Coronary artery (tissue), 2 donors: Measurements from ENCODE around the gene GALNT8.

Experiments used
- DNase-seq: peaks from one replicate; pipeline ENCODE4 v3.0.0-alpha.2; 2017; ENCODE audit warnings: low spot score
- H3K27ac ChIP-seq, 2 donors: fragments of 200-600 bp; sonication (generic); one replicate each; pipeline ENCODE4 v1.5.1; 2016 to 2019
- H3K4me3 ChIP-seq: fragments of 200-600 bp; sonication (generic); 2 replicates; pipeline ENCODE4 v1.5.1; 2016; ENCODE audit warnings: mild to moderate bottlenecking, moderate library complexity
- CTCF ChIP-seq: fragments of 200-600 bp; sonication (generic); IDR thresholded peaks from one replicate; pipeline ENCODE4 v1.5.1; 2019; ENCODE audit warnings: antibody characterized with exemption

The GALNT8 gene

GRCh38 chr12:4814485-4814884 lies 94.3 kb downstream of the GALNT8 start:
- Histone ChIP-seq H3K4me3 (no peak overlapping the region), H3K27ac (no peak overlapping the region)
- DNase-seq: no peak
- no peak for TF ChIP-seq CTCF

GRCh38 chr12:4816744-4817525 lies 96.7 kb downstream of the GALNT8 start:
- H3K4me3 ChIP-seq: no peak overlapping the region
- no peak for DNase-seq
- no peak for TF ChIP-seq CTCF
- no peak overlapping the region for H3K27ac ChIP-seq

GRCh38 chr12:4817880-4818279 lies 97.7 kb downstream of the GALNT8 start:
- DNase-seq: no peak
- no peak for TF ChIP-seq CTCF
- Histone ChIP-seq H3K4me3 (no peak overlapping the region), H3K27ac (no peak overlapping the region)

GRCh38 chr12:4819654-4820053 lies 99.5 kb downstream of the GALNT8 start:
- TF ChIP-seq CTCF: no peak
- Histone ChIP-seq H3K4me3 (no peak overlapping the region), H3K27ac (no peak overlapping the region)
- DNase-seq: no peak

- TF ChIP-seq CTCF: no peak
- H3K4me3 ChIP-seq: no peak overlapping the region
- no peak overlapping the region for H3K27ac ChIP-seq
- DNase-seq: no peak
Observed at GRCh38 chr12:4820971-4821370, 100.8 kb downstream of the GALNT8 start.
